ENCODE measurements around the gene RAF1. TPM values are rescaled to one million over a fixed set of nuclear protein-coding genes. Genes with fewer than 3 reads are reported as not detected.

RAF1 gene
- total RNA-seq, 1 experiment from 2014 or later, result 59.0 TPM

- DNase-seq (ENCODE audit: low read depth), result no peak
Measured at GRCh38 chr3:12591997-12592715, 71.8 kb downstream of the RAF1 start.

GRCh38 chr3:12591456-12591855 lies 72.5 kb downstream of the RAF1 start:
- DNase-seq (ENCODE audit: low read depth), result no peak

- DNase-seq (ENCODE audit: low read depth), result no peak
Measured at GRCh38 chr3:12590096-12590495, 73.8 kb downstream of the RAF1 start.

- DNase-seq (ENCODE audit: low read depth), result no peak
Measured at GRCh38 chr3:12588039-12589009, 75.6 kb downstream of the RAF1 start.

GRCh38 chr3:12586403-12586802 lies 77.5 kb downstream of the RAF1 start:
- no peak for DNase-seq (ENCODE audit: low read depth)

- DNase-seq (ENCODE audit: low read depth), result no peak
Measured at GRCh38 chr3:12585970-12586369, 77.9 kb downstream of the RAF1 start.

GRCh38 chr3:12585181-12585580 lies 78.7 kb downstream of the RAF1 start:
- DNase-seq (ENCODE audit: low read depth), result no peak

GRCh38 chr3:12584083-12584482 lies 79.8 kb downstream of the RAF1 start:
- DNase-seq (ENCODE audit: low read depth), result no peak

GRCh38 chr3:12583280-12583679 lies 80.6 kb downstream of the RAF1 start:
- DNase-seq (ENCODE audit: low read depth), result no peak

GRCh38 chr3:12582730-12583129 lies 81.2 kb downstream of the RAF1 start:
- no peak for DNase-seq (ENCODE audit: low read depth)

- DNase-seq (ENCODE audit: low read depth), result no peak
Measured at GRCh38 chr3:12579905-12580304, 84.0 kb downstream of the RAF1 start.

GRCh38 chr3:12579456-12579855 lies 84.5 kb downstream of the RAF1 start:
- no peak for DNase-seq (ENCODE audit: low read depth)

GRCh38 chr3:12578742-12579141 lies 85.2 kb downstream of the RAF1 start:
- DNase-seq (ENCODE audit: low read depth), result no peak

- no peak for DNase-seq (ENCODE audit: low read depth)
Measured at GRCh38 chr3:12577379-12577778, 86.5 kb downstream of the RAF1 start.

GRCh38 chr3:12574661-12575060 lies 89.3 kb downstream of the RAF1 start:
- DNase-seq (ENCODE audit: low read depth), result no peak

- DNase-seq (ENCODE audit: low read depth), result no peak
Measured at GRCh38 chr3:12574131-12574530, 89.8 kb downstream of the RAF1 start.

- no peak for DNase-seq (ENCODE audit: low read depth)
Measured at GRCh38 chr3:12571986-12572385, 91.9 kb downstream of the RAF1 start.

GRCh38 chr3:12569836-12570235 lies 94.1 kb downstream of the RAF1 start:
- no peak for DNase-seq (ENCODE audit: low read depth)

GRCh38 chr3:12568747-12569146 lies 95.2 kb downstream of the RAF1 start:
- DNase-seq (ENCODE audit: low read depth), result no peak

GRCh38 chr3:12566976-12567375 lies 96.9 kb downstream of the RAF1 start:
- DNase-seq (ENCODE audit: low read depth), result no peak

GRCh38 chr3:12562451-12562850 lies 101.5 kb downstream of the RAF1 start:
- no peak for DNase-seq (ENCODE audit: low read depth)

GRCh38 chr3:12561397-12561796 lies 102.5 kb downstream of the RAF1 start:
- no peak for DNase-seq (ENCODE audit: low read depth)

All from Daoy (cell line).